ENCODE measurements around the gene SLC34A3.
"Not testable (repeated sequence)": the region's sequence is repeated elsewhere in the genome, so short reads cannot be mapped to it uniquely, and the experiment has no call there.

Gene SLC34A3

DNA sequence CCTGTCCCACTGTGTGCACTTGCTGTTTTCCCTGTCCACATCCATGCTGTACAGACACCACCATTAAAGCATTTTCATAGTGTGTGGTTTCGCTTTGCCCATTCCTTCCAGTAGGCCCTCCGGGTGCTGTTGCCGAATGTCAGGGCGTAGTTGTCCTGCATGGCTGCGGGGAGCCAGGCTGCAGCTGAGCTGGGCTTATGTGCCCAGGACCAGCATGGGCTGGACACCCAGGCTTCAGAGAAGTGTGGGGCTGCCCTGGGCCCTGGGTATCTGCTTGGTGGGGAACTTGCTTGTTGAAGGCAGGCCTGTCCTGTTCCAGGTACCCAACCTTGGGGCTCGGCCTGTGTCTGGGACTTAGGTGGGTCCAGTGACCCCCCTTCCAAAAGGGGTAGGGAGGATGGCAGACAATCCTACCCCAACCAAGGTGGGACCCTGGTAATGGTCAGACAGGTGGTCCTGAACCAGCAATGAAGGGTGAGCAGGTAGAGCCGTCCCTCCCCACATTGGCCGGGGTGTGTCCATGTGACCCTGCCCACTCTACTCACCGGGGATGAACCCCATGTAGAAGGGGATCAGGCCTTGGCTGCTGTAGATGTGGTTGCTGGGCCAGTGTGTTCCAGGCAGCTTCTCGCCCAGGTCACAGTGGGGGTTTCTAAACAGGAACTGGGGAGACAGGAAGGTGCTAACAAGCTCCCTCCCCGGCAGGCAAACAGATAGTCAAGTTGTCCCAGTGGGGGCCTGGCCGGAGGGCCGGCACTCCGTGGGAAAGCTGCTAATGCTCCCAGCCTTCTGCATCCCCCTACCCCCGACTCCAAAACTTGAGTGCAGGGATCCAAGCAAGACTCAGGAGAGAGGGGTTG lies 13.2 kb downstream of the SLC34A3 start:
- no peak for DNase-seq

- no peak for DNase-seq
Observed at GRCh38 chr9:137244486-137245449, 14.1 kb downstream of the SLC34A3 start.

- no peak for DNase-seq
Observed at GRCh38 chr9:137245450-137246421, 15.0 kb downstream of the SLC34A3 start.

DNA sequence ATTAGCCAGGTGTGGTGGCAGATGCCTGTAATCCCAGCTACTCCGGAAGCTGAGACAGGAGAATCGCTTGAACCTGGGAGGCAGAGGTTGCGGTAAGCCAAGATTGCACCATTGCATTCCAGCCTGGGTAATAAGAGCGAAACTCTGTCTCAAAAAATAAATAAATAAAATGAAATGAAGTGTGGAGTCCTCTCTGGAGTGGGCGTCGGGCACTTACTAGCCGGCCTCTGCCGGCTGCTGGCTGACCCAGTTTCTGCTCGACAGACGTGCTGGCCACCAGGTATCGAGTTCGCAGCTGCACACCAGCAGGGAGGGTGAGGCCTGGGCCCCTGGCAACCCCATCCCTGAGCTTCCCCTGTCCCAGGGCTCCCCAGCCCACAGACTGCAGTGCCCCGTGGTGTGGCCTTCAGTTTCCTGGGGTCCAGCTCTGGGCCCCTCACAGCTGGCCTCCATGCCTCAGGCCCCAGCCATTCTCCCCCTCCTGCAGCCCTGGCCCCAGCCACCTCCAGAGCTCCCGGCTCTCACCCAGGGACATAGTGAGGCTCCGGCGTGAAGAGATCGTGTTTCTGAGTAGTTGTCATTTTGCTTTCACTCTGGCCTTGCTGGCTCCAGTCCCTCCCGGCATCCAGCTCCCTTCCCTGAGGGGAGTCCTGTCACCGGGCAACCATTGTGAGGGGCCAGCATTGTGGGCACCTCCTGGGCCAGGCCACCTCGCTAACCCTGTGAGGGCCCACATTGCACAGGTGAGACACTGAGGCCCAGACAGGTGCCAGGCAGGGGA lies 16.6 kb downstream of the SLC34A3 start:
- no peak for DNase-seq

DNA sequence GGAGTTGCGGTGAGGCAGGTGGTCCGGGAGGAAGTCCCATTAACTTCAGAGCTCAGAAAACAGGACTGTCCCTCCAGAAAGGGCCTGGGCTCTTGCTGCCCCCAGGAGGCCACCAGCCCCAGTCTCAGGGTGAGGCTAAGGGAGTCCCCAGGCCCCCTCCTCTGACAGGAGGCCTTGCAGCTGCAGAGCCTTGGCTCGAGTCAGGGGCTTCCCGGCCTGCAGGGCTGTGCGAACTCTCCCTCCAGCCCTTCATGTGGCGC lies 17.1 kb downstream of the SLC34A3 start:
- no peak for DNase-seq

DNA sequence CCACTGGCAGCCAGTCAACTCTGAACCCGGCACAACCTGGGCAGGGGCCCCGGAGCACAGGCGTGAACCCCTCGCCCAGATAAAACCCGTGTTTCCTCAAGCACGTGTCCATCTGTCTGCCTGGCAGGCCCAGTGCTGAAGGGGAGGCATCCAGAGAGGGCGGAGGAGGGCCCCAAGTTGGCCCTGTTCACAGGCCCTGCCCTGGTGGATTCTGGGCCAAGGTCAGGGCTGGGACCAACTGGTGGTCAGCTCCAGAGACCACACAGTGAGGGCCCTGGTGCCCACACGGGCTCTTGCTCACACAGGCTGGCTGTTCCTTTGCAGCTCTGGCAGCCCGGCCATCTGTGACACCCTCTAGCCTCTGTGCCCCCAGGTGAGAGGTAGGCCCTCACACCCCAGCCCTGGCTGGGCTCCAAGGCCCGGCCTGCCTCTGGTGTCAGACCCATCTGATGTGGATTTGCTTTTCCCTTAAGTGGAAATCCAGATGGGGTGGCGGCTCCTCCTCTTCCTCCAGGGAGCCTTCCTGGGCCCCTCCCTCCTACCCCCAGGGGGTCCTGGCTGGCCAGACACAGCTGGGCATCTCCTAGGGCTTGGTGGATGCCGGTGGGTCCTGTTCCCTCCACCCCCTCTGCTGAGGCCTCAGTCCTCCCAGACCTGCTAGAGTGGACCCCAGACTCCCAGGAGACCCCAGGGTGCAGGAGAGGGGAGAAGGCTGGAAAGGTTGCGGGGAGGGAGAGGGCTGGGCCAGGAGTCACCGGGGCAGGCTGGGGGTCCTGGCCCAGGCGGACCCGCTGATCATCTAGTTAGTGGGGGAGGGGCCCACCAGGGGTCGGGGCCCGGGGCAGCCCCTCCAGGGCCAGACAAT lies 19.9 kb downstream of the SLC34A3 start:
- DNase-seq = no peak

DNA sequence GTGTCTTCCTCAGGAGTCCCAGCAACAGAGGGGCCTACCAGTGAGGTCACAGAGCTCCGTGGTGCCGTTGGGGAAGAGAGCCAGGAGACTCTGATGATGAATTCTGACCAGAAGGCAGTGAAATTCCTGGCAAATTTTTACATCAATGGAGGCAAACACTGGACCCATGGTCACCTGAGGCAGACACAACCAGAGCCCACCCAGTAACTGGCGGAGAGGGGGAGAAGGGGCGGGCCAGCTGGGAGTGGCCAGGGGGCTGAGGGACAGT lies 20.4 kb downstream of the SLC34A3 start, which contains the start of gene STPG3:
Gene STPG3, plus strand, starts transcription at position 93 of the 268 bp plus-strand sequence. Its CDS starts 1 bp downstream, at position 94.
- no peak for DNase-seq

GRCh38 chr9:137251490-137252268 lies 21.0 kb downstream of the SLC34A3 start:
- DNase-seq = no peak

DNA sequence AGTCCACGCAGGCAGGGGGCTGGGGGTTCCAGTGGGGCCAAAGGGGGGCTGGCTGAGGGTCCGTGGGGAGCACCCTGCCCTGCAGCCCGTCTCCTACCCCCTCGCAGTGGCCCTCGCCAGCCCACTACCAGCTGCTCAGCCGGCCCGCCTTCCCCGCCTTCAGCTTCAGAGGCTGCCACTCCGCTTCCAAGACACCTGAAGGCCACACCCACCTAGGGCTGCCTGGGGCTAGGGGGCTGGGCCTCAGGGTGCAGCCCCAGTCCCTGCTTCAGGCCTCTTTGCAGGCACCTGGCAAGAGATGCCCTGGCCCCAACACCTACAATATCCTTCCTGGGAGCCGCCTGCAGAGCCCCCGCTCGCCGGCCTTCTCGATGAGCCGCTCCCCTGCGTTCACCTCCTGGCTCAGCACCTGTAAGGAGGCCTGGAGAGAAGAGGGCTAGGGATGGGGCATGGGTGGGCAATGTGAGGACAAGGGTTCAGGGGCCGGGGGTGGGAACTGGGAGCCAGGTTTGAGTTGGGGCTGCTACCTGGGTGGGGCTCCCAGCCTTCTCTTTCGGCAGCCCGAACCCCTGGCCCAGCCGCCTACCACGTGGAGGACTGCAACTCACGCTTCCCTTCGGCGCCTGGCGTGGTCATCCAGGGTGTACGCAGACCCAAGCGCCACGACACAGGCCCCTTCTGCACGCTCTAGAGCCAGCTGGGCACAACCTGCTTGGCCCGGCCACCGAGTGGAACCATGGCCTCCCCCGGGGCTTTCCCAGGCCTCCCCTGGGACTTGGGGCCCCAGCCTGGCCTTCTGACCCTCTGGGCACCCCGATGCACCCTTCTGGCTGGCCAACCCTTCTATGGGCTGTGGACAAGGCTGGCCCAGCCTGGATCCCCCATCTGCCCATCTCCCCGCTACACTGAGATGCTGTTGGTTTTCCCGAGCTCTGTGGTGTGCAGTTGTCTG lies 22.1 kb downstream of the SLC34A3 start:
- DNase-seq = no peak

GRCh38 chr9:137253717-137254623 lies 23.3 kb downstream of the SLC34A3 start:
- no peak for DNase-seq

DNA sequence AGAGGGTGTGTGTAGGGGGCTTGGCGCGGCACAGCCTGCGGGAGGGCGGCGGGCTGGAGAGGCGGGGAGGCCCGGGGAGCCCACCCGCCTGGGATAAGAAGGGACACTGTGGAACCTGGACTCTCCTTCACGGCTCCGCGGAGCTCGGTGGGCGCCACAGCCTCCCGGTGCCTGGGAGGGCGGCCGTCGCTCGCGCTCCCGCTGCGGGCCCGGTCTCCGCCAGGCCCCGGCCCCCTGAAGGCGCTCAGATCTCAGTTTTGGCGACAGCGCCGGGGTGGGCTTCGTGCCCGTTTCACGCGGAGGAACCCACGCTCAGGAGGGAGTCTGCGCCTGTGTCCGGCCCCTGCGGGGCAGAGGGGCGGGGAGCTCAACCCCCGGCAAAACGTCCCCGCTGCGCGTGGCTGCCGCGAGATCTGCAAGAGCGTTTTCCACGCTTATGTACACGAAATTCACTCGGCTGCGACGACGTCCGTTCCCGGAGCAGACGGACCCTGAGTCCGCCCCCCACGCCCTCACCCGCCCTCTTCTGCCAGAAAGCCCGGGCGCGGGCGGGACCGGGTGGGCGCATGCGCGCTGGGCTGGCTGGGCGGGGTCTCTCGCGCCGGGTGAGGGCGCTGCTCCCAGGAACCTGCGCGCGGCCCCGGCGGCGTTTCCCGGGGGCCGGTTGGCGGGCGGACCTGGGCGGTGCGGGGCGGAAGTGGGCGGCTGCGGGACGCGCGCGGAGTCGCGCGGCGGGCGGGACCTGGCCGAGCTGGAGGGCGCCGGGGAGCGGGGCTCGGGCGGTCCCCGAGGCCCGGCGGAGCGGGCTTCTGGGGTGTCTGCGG lies 24.1 kb downstream of the SLC34A3 start, which contains the start of gene NELFB:
Gene NELFB, plus strand, starts transcription at position 704 of the 824 bp plus-strand sequence.
- DNase-seq = no peak

DNA sequence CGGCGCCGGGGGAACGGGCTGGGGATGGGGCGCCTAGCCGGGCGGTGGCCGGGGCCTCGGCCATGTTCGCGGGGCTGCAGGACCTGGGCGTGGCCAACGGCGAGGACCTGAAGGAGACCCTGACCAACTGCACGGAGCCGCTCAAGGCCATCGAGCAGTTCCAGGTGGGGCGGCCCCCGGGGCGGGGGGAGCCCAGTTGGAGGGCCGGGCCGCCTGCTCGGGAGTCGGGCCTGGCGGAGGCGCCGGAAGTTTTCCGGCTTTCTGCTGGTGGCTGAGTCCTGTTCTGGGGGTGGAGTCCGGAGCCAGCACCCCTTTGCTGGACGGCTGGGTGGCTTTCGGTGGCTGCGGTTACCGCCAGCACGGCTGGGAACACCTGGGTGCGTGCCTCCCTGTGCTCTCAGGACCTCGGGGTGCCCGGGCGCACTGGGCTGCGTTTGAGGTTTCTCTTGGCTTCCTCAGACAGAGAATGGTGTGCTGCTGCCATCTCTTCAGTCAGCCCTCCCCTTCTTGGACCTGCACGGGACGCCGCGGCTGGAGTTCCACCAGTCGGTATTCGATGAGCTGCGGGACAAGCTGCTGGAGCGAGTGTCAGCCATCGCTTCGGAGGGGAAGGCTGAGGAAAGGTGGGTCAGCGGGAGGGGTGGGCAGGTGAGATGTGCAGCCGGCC lies 24.9 kb downstream of the SLC34A3 start:
- DNase-seq = no peak

DNA sequence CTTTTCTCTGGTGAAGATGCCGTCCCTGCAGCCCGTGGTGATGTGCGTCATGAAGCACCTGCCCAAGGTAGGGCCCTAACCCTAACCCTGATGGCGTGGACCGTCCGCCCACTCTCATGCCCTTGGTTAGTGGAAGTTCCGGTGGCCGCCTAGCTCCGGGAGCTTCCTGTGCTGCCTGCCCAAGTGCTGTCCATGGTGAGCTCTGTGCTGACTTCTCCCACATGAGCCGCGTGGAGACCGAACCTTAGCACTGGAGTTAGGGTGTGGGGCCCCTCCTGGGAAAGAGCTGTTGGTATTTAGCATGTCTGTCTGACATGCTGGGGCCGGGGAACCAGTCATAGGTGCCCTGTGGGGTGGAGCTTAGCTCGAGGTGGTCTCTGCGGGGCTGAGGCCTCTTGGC lies 25.7 kb downstream of the SLC34A3 start:
- DNase-seq = no peak

DNA sequence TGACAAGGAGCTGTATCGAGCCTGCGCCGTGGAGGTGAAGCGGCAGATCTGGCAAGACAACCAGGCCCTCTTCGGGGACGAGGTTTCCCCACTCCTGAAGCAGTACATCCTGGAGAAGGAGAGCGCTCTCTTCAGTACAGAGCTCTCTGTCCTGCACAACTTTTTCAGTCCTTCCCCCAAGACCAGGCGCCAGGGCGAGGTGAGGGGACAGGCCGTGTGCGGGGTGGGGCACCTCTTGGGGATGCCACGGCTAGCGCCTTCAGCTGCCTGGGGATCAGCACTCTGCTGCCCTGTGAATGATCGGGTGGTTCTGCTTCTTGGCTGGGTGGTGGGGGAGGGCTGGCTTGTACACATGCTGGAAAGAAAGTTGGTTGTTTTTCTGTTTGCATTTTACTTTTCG lies 26.2 kb downstream of the SLC34A3 start:
- no peak for DNase-seq

GRCh38 chr9:137262173-137262908 lies 31.6 kb downstream of the SLC34A3 start:
- DNase-seq = not testable (repeated sequence)

GRCh38 chr9:137262909-137263285 lies 32.2 kb downstream of the SLC34A3 start:
- DNase-seq = no peak
